ENCODE data around the gene S100Z.
A peak's percentile ranks its signal among the peaks of the same experiment; 100 is the strongest.
"Not testable (repeated sequence)": the region's sequence is repeated elsewhere in the genome, so short reads cannot be mapped to it uniquely, and the experiment has no call there.

The S100Z gene

GRCh38 chr5:76851728-76852369, 2.0 kb downstream of the S100Z start:
- DNase-seq (ENCODE audit: low read depth), result no peak
- no peak overlapping the region for H3K4me3 ChIP-seq (ENCODE audit: low read depth, low read length)
- no peak for TF ChIP-seq CTCF (IDR thresholded peaks at IDR 0.05; ENCODE audit: low read depth, low read length, missing control alignments)

GRCh38 chr5:76852772-76853171, 3.0 kb downstream of the S100Z start:
- no peak for TF ChIP-seq CTCF (IDR thresholded peaks at IDR 0.05; ENCODE audit: low read depth, low read length, missing control alignments)
- no peak for DNase-seq (ENCODE audit: low read depth)
- H3K4me3 ChIP-seq (ENCODE audit: low read depth, low read length), result no peak overlapping the region

GRCh38 chr5:76853741-76854140, 3.9 kb downstream of the S100Z start:
- H3K4me3 ChIP-seq (ENCODE audit: low read depth, low read length); DNase-seq (ENCODE audit: low read depth): not testable (repeated sequence)

GRCh38 chr5:76854644-76855043, 4.8 kb downstream of the S100Z start:
- no peak overlapping the region for H3K4me3 ChIP-seq (ENCODE audit: low read depth, low read length)
- TF ChIP-seq CTCF (IDR thresholded peaks at IDR 0.05; ENCODE audit: low read depth, low read length, missing control alignments), result no peak
- DNase-seq (ENCODE audit: low read depth), result no peak

GRCh38 chr5:76855501-76855900, 5.7 kb downstream of the S100Z start:
- not testable (repeated sequence) for DNase-seq (ENCODE audit: low read depth); H3K4me3 ChIP-seq (ENCODE audit: low read depth, low read length)

DNA sequence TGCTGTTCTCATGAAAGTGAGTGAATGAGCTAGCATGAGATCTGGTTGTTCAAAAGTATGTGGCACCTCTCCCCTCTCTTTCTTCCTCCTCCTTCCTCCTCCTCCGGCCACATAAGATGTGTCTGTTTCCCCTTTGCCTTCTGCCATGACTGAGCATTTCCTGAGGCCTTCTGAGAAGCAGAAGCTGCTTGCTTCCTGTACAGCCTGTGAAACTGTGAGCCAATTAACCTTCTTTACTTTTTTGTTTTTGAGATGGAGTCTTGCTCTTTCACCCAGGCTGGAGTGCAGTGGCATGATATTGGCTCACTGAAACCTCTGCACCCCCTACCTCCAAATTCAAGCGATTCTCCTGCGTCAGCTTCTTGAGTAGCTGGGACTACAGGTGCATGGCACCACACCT, 6.1 kb downstream of the S100Z start:
- no peak for TF ChIP-seq CTCF (IDR thresholded peaks at IDR 0.05; ENCODE audit: low read depth, low read length, missing control alignments)
- H3K4me3 ChIP-seq (ENCODE audit: low read depth, low read length), result no peak overlapping the region
- peak; percentile 39 for DNase-seq (ENCODE audit: low read depth)

GRCh38 chr5:76856800-76857199, 7.0 kb downstream of the S100Z start:
- H3K4me3 ChIP-seq (ENCODE audit: low read depth, low read length); DNase-seq (ENCODE audit: low read depth): not testable (repeated sequence)

- no peak for DNase-seq (ENCODE audit: low read depth)
- TF ChIP-seq CTCF (IDR thresholded peaks at IDR 0.05; ENCODE audit: low read depth, low read length, missing control alignments), result no peak
- no peak overlapping the region for H3K4me3 ChIP-seq (ENCODE audit: low read depth, low read length)
Measured at GRCh38 chr5:76859591-76860247, 9.9 kb downstream of the S100Z start.

All from GM12864 (cell line).